HFFc6 (cell line): Measurements from ENCODE around the gene FOXK1. TPM values are rescaled to one million over a fixed set of nuclear protein-coding genes. Genes with fewer than 3 reads are reported as not detected.

ENCODE experiments used
- DNase-seq: peaks from one replicate; pipeline ENCODE4 v3.0.0-alpha.2; 2018
- H3K27ac Mint-ChIP-seq: 2 replicates; pipeline ENCODE4 v1.8.0; 2020; ENCODE audit warnings: mild to moderate bottlenecking, mixed read lengths
- H3K27me3 Mint-ChIP-seq: 2 replicates; pipeline ENCODE4 v1.8.0; 2021; ENCODE audit warnings: mild to moderate bottlenecking, moderate library complexity, mixed read lengths; ENCODE audit not compliant: insufficient read depth
- H3K36me3 Mint-ChIP-seq: 2 replicates; pipeline ENCODE4 v1.8.0; 2021; ENCODE audit warnings: low read depth, mixed read lengths
- H3K4me1 Mint-ChIP-seq: 2 replicates; pipeline ENCODE4 v1.8.0; 2020; ENCODE audit warnings: low read depth, mixed read lengths
- H3K4me3 Mint-ChIP-seq: 2 replicates; pipeline ENCODE4 v1.8.0; 2020; ENCODE audit warnings: mild to moderate bottlenecking, moderate library complexity, mixed read lengths
- H3K9me3 Mint-ChIP-seq: 2 replicates; pipeline ENCODE4 v1.8.0; 2020; ENCODE audit warnings: mild to moderate bottlenecking, mixed read lengths
- CTCF ChIP-seq: fragments of 200-600 bp; sonication (generic); IDR thresholded peaks from 2 replicates; pipeline ENCODE4 v1.5.0; 2021; ENCODE audit warnings: antibody characterized with exemption, mild to moderate bottlenecking
- total RNA-seq, 6 experiments: library from RNA; stranded (reverse); fragmentation: NEBNext Ultra II Directional; extraction: Animal tissue kit (Norgen Biotek cat#: 25700); gene quantifications; 2 replicates in 1 of 6; 3 replicates in 5 of 6; pipeline ENCODE4 v1.2.3, GENCODE V29; 2021

Gene FOXK1
- total RNA-seq, 6 experiments from 2014 or later: 33.8 to 39.4 (median 36.2) TPM

DNA sequence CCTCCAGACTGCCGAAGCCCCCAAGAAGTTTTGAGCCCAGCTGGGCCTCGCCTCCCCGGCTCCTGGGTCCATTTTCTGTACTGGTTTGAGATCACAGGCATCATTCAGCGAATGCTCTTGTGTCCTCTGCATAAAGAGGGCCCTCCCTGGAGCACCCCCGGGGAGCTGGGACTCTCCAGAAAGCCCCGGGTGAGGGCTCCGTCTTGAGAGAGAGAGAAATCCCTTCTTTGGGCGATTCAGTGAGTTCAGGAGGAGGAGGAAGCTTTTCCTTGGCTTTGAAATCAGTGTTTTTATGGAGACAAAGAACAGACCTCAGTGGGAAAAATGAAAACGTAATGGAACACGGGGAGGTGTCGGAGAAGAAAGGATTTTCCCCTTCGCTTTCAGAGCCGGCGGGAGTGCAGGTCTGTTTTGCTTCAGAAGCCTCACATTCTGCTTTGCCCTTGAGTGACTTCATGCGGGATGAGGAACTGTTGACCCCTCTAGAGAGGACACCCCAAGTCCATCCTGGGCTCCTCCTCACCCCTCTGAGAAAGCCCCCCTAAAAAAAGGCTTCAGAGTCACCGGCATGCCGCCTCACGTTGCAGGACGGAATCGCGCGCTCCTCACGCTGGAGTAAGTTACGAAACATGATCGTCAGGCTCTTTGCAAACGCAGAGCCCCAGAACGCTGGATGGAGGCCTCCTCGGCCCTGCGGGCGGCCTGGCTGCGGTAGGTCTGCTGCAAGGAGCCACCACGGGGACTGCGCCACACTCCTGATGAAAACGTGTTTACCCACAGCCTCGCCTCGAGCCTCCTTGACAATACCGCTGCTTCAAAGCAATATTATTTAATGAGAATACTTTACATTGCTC is 84.8 kb downstream of the FOXK1 start:
- peaks cover 1% of the 10 kb centered on the region; the same call in 1 of the 2 replicates for H3K27me3 Mint-ChIP-seq
- no peak for TF ChIP-seq CTCF
- DNase-seq: no peak
- no peak overlapping the region; the same call in 1 of the 2 replicates for H3K4me3 Mint-ChIP-seq
- no peak overlapping the region; the same call in 1 of the 2 replicates for H3K27ac Mint-ChIP-seq
- H3K9me3 Mint-ChIP-seq: no peaks in the 10 kb centered on the region
- H3K36me3 Mint-ChIP-seq: peaks cover 9% of the 10 kb centered on the region
- no peaks in the 10 kb centered on the region; the same call in 1 of the 2 replicates for H3K4me1 Mint-ChIP-seq

DNA sequence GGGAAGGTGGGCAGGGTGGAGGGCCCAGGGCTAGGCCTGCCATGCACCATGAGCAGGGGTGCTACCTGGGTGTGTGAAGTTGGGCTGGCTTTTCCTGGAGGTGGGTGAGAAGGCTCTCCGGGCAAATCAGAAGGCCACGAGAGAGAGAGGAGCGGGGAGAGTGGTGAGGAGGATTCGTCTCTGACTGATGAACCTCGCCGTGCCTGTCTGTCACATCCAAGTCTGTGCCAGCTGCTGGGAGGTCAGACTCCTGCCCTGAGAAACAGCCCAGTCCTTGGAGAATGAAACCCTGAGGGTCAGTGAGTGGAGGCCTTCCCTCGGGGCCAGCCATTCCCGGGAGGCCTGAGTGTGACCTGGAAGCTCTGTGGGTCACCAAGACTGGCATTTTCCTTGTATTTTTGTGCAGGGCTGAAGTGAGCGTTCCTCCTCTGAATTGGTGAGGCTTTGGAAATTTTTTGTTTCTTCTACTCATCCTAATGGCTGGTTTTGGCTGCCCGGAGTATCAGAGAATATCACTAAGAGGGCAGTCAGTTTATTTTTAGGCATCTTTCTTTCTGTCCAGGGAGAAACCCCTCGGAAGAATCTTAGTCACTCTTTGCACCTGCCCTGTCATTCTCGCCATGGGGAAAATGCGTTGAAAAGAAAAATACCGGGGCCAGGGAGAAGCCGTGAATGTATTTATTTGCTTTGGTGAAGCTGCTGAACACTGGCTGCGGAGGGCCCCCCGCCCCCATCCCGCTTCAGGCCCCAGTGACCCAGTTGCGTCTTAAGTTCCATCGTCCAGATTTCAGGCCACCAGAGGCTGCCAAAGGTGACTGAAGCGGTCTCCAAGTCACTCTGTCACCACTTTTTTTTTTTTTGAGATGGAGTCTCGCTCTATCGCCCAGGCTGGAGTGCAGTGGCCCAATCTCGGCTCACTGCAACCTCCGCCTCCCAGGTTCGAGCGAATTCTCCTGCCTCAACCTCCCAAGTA is 86.8 kb downstream of the FOXK1 start:
- Mint-ChIP-seq H3K36me3 (peaks cover 4% of the 10 kb centered on the region; the same call in 1 of the 2 replicates), H3K27ac (no peak overlapping the region), H3K27me3 (peaks cover 1% of the 10 kb centered on the region; the same call in 1 of the 2 replicates), H3K9me3 (no peaks in the 10 kb centered on the region), H3K4me3 (no peak overlapping the region), H3K4me1 (no peaks in the 10 kb centered on the region; the same call in 1 of the 2 replicates)
- TF ChIP-seq CTCF: no peak
- DNase-seq: no peak

DNA sequence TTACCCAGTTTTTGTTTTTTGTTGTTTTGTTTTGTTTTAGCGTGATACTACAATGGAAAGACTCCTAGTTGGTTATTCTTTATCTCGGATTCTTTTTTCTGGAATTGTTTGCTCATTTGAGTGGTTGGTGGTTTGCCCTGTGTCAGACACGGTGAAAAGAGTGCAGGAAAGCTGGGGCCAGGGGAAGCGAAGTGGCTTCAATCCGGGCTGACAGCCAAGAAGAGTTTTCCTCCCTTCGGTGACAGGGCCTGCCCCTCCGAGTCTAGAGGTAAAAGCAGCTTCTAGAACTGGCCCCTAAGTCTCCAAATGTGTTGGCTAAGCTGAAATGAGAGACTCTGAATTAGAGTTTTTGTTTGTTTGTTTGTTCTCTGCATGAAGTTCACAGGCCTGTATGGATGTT is 87.7 kb downstream of the FOXK1 start:
- Mint-ChIP-seq H3K36me3 (peaks cover 4% of the 10 kb centered on the region; the same call in 1 of the 2 replicates), H3K4me3 (no peak overlapping the region), H3K4me1 (peaks cover 8% of the 10 kb centered on the region), H3K27me3 (peaks cover 5% of the 10 kb centered on the region; the same call in 1 of the 2 replicates), H3K9me3 (no peaks in the 10 kb centered on the region), H3K27ac (no peak overlapping the region)
- no peak for TF ChIP-seq CTCF
- DNase-seq: no peak

DNA sequence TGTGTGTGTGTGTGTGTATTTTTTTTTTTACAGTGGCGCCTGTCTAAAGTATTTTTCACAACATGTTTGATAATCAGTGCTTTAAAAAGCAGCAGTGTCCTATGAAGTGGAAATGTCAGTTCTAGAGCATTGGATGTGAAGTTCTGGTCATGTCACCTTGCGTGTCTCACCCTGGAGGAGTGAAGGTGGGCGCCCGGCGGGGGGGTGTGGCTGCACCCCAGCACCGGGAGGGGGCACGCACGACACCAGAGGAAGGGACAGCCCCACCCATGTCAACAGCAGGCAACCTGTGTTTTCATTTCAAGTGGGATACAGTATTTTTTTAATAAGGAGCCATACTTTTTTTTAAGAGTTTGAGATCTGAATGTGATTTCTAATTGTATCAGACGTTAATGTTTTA is 88.8 kb downstream of the FOXK1 start:
- Mint-ChIP-seq H3K4me3 (no peak overlapping the region), H3K36me3 (peaks cover 9% of the 10 kb centered on the region; the same call in 1 of the 2 replicates), H3K27me3 (peaks cover 11% of the 10 kb centered on the region; the same call in 1 of the 2 replicates), H3K4me1 (peaks cover 11% of the 10 kb centered on the region), H3K9me3 (no peaks in the 10 kb centered on the region), H3K27ac (peak overlapping the region; percentile 1; the same call in 1 of the 2 replicates)
- no peak for TF ChIP-seq CTCF
- no peak for DNase-seq

GRCh38 chr7:4771737-4772136 is 89.6 kb downstream of the FOXK1 start:
- H3K27me3 Mint-ChIP-seq: peaks cover 11% of the 10 kb centered on the region; the same call in 1 of the 2 replicates
- H3K36me3 Mint-ChIP-seq: peaks cover 10% of the 10 kb centered on the region; the same call in 1 of the 2 replicates
- no peak overlapping the region for H3K4me3 Mint-ChIP-seq
- DNase-seq: no peak
- no peak for TF ChIP-seq CTCF
- no peak overlapping the region for H3K27ac Mint-ChIP-seq
- H3K9me3 Mint-ChIP-seq: no peaks in the 10 kb centered on the region
- peaks cover 13% of the 10 kb centered on the region for H3K4me1 Mint-ChIP-seq
